GM12872 (cell line): ENCODE results near the gene TMEM131.

Experiments
- CTCF ChIP-seq: IDR thresholded peaks from 3 replicates; pipeline ENCODE4 v1.5.1; 2011; ENCODE audit warnings: low read depth, mild to moderate bottlenecking, low read length, moderate library complexity; ENCODE audit not compliant: insufficient read depth

Gene TMEM131

GRCh38 chr2:97731274-97732020, 264.3 kb downstream of the TMEM131 start:
- no peak for TF ChIP-seq CTCF

GRCh38 chr2:97730245-97730644, 265.5 kb downstream of the TMEM131 start:
- no peak for TF ChIP-seq CTCF

GRCh38 chr2:97728091-97728731, 267.5 kb downstream of the TMEM131 start:
- no peak for TF ChIP-seq CTCF

- TF ChIP-seq CTCF: no peak
Observed at GRCh38 chr2:97727296-97727695, 268.5 kb downstream of the TMEM131 start.

- no peak for TF ChIP-seq CTCF
Observed at GRCh38 chr2:97726261-97727064, 269.3 kb downstream of the TMEM131 start.

- no peak for TF ChIP-seq CTCF
Observed at GRCh38 chr2:97724946-97725688, 270.6 kb downstream of the TMEM131 start.

GRCh38 chr2:97724501-97724900, 271.2 kb downstream of the TMEM131 start:
- no peak for TF ChIP-seq CTCF
